Subcutaneous abdominal adipose tissue (tissue), 5 donors: ENCODE results near the gene NOP14.
A peak's percentile ranks its signal among the peaks of the same experiment; 100 is the strongest.

ENCODE experiments used
- H3K27ac ChIP-seq: one replicate; pipeline ENCODE4 v1.7.0; 2013; ENCODE audit warnings: low read depth, mild to moderate bottlenecking, inconsistent platforms, low read length, moderate library complexity
- H3K27me3 ChIP-seq, 5 donors: one replicate each; pipeline ENCODE4 v1.7.0; 2013; ENCODE audit warnings: low read length in 5 of 5, inconsistent platforms in 1 of 5; ENCODE audit not compliant: control insufficient read depth in 5 of 5, insufficient read depth in 4 of 5
- H3K36me3 ChIP-seq, 5 donors: one replicate each; pipeline ENCODE4 v1.7.0; 2013; ENCODE audit warnings: low read length in 5 of 5; ENCODE audit not compliant: control insufficient read depth in 5 of 5, insufficient read depth in 5 of 5
- H3K4me1 ChIP-seq, 5 donors: one replicate each; pipeline ENCODE4 v1.7.0; 2013; ENCODE audit warnings: low read length in 5 of 5, mild to moderate bottlenecking in 3 of 5, moderate library complexity in 1 of 5; ENCODE audit not compliant: control insufficient read depth in 5 of 5, insufficient read depth in 5 of 5
- H3K4me3 ChIP-seq, 5 donors: one replicate each; pipeline ENCODE4 v1.7.0; 2013; ENCODE audit warnings: low read length in 5 of 5, low read depth in 1 of 5
- H3K9ac ChIP-seq, 5 donors: one replicate each; pipeline ENCODE4 v1.7.0; 2013; ENCODE audit warnings: low read length in 5 of 5, mild to moderate bottlenecking in 4 of 5, moderate library complexity in 3 of 5
- H3K9me3 ChIP-seq, 5 donors: one replicate each; pipeline ENCODE4 v1.7.0; 2013; ENCODE audit warnings: low read length in 5 of 5; ENCODE audit not compliant: control insufficient read depth in 5 of 5
- donor health status: healthy.
- donor health status: healthy.
- donor health status: healthy.
- donor health status: healthy.
- donor health status: healthy.

Gene NOP14

GRCh38 chr4:2902126-2902525 lies 61.1 kb downstream of the NOP14 start:
- Histone ChIP-seq H3K36me3 (peaks cover 32 to 93% (median 84%) of the 10 kb centered on the region in 5 donors), H3K4me1 (no peaks in the 10 kb centered on the region), H3K9me3 (no peaks in the 10 kb centered on the region), H3K27me3 (no peaks in the 10 kb centered on the region), H3K27ac (no peak overlapping the region), H3K9ac (no peak overlapping the region), H3K4me3 (no peak overlapping the region)

- Histone ChIP-seq H3K9me3 (no peaks in the 10 kb centered on the region), H3K36me3 (peaks cover 25 to 93% (median 83%) of the 10 kb centered on the region in 5 donors)
These were observed 62.0 kb downstream of the NOP14 start for GRCh38 chr4:2901186-2901585.

DNA sequence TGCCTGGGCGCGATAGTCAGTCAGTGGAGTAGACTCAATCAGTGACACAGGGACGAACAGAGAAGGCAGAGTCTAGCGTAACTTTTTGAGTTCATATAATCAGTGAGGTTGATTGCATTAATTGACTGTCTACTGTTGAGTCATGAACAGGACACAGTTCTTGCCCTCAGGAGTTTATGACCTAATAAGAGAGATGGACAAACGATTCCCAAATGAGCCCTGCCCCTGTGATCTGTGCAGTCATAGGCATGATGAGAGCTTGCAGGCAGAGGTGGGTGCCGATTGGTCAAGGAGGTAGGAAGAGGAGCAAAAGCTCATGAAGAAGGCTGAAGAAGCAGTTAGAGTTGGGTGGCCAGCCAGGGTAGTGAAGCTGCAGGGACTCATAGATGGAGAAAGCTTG lies 62.5 kb downstream of the NOP14 start:
- H3K27ac ChIP-seq: no peak overlapping the region
- no peaks in the 10 kb centered on the region for H3K4me1 ChIP-seq
- H3K36me3 ChIP-seq: peaks cover 25 to 93% (median 81%) of the 10 kb centered on the region in 5 donors

More at GRCh38 chr4:2901186-2901585, 62.0 kb downstream of the NOP14 start:
- Histone ChIP-seq H3K27ac (no peak overlapping the region), H3K4me3 (no peak overlapping the region), H3K27me3 (no peaks in the 10 kb centered on the region), H3K4me1 (no peaks in the 10 kb centered on the region), H3K9ac (no peak overlapping the region)

DNA sequence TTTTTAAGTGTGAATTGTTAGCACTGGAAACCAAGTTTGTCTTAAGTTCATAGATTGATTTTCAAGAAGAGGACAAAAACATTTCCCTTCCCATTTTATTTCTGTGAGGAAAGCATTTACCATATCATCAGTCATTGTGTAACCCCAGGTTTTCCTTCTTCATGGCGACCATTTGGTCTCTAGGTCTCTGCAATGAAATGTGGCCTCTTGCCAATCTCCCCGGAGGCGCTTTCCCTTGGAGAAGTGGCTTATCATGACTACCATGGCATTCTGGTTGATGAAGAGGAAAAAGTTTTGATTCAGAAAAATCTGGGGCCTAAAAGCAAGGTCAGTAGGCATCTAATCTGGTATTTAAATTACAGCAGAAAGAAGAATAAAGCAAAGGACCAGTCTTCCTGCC lies 65.2 kb downstream of the NOP14 start:
- peaks cover 16 to 80% (median 66%) of the 10 kb centered on the region in 5 donors for H3K36me3 ChIP-seq
- peaks cover 0 to 11% (median 9%) of the 10 kb centered on the region in 5 donors for H3K4me1 ChIP-seq
- H3K9me3 ChIP-seq: no peaks in the 10 kb centered on the region
- H3K4me3 ChIP-seq: no peak overlapping the region
- H3K9ac ChIP-seq: no peak overlapping the region
- H3K27ac ChIP-seq: no peak overlapping the region
- H3K27me3 ChIP-seq: no peaks in the 10 kb centered on the region

More for the DNA sequence above, 62.5 kb downstream of the NOP14 start:
- no peaks in the 10 kb centered on the region for H3K9me3 ChIP-seq
- H3K9ac ChIP-seq: no peak overlapping the region
- no peaks in the 10 kb centered on the region for H3K27me3 ChIP-seq
- no peak overlapping the region for H3K4me3 ChIP-seq

DNA sequence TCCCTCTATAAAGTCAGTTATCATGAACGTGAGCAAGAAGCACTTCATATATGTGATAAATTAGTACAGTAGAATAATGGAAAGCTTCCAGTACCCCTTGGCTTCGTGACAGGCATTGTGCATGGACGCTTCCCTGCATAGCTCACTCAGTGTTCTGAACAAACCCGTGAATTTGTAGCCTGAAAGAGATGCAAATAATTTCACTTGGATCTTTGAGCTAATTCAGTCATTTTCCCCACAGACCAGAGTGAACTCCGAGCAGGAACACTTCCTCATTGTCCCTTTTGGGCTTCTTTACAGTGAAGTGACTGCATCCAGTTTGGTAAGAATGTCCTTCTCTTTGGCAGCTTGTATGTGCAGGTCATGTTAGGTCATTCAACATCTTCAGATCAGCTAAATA lies 69.4 kb downstream of the NOP14 start:
- Histone ChIP-seq H3K27ac (no peak overlapping the region), H3K4me1 (peaks cover 0 to 24% (median 21%) of the 10 kb centered on the region in 5 donors), H3K9me3 (no peaks in the 10 kb centered on the region), H3K9ac (peak overlapping the region in 1 of 5 donors; percentile 25), H3K4me3 (no peak overlapping the region), H3K27me3 (no peaks in the 10 kb centered on the region), H3K36me3 (peaks cover 11 to 42% (median 36%) of the 10 kb centered on the region in 5 donors)

GRCh38 chr4:2891294-2891693 lies 71.9 kb downstream of the NOP14 start:
- Histone ChIP-seq H3K4me1 (peaks cover 0 to 24% (median 21%) of the 10 kb centered on the region in 5 donors), H3K36me3 (peaks cover 9 to 34% (median 25%) of the 10 kb centered on the region in 5 donors), H3K9ac (peak overlapping the region in 2 of 5 donors; percentile 0 to 21), H3K27me3 (no peaks in the 10 kb centered on the region), H3K27ac (peak overlapping the region; percentile 68), H3K9me3 (no peaks in the 10 kb centered on the region), H3K4me3 (no peak overlapping the region)

DNA sequence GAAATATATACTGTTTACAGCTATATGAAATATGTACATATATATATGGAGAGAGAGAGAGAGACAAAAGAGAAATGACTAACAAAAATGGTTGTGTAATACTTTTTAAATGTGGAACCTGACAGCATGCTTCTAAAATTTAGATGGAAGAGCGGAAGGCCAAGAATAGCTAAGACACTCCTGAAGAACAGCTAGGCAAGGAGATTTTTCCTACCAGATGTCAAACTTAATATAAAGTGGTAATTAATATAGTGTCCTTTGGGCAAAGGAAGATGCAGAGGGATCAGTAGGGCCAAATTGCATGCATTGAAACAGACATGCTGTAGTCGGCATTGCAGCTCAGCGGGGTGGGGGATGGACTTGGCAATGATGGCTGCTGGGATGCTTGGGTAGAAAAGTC lies 74.3 kb downstream of the NOP14 start:
- peaks cover 0 to 23% (median 19%) of the 10 kb centered on the region in 5 donors for H3K4me1 ChIP-seq
- no peaks in the 10 kb centered on the region for H3K9me3 ChIP-seq
- no peak overlapping the region for H3K9ac ChIP-seq
- no peaks in the 10 kb centered on the region for H3K27me3 ChIP-seq
- no peak overlapping the region for H3K4me3 ChIP-seq
- H3K27ac ChIP-seq: no peak overlapping the region
- peaks cover 24 to 35% (median 29%) of the 10 kb centered on the region in 5 donors for H3K36me3 ChIP-seq
